Activated naive CD4-positive, alpha-beta T cell treated with anti-CD3 and anti-CD28 coated beads, Interleukin-2, amount 50 U/mL, for 24 hours (primary cell): ENCODE results near the gene ARHGAP10.

Experiments used
- H3K27ac Mint-ChIP-seq: one replicate; pipeline ENCODE4 v1.8.0; 2021; ENCODE audit warnings: mild to moderate bottlenecking, mixed read lengths
- H3K27me3 Mint-ChIP-seq: one replicate; pipeline ENCODE4 v1.8.0; 2021; ENCODE audit warnings: mixed read lengths
- H3K36me3 Mint-ChIP-seq: one replicate; pipeline ENCODE4 v1.8.0; 2021; ENCODE audit warnings: mixed read lengths
- H3K4me1 Mint-ChIP-seq: one replicate; pipeline ENCODE4 v1.8.0; 2021; ENCODE audit warnings: mixed read lengths
- H3K4me3 Mint-ChIP-seq: one replicate; pipeline ENCODE4 v1.8.0; 2021; ENCODE audit warnings: mild to moderate bottlenecking, mixed read lengths
- H3K9me3 Mint-ChIP-seq: one replicate; pipeline ENCODE4 v1.8.0; 2021; ENCODE audit warnings: mixed read lengths

ARHGAP10 gene

DNA sequence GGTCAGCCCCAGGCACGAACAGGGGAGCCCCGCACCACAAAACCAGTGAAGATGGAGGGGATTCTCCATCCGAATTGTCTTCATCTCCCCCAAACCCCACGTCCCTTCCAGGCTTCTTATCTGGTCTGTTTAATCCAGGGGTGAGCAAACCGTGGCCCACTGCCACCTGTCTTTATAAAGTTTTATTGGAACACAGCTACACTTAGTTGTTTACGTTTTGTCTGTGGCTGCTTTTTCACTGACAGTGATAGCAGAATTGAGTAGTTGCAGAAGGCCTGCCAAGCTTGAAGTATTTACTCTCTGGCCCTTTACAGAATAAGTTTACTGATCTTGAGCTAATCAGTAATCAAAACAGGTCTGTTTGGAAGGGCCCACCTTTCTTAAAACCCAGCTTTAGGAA is 324.0 kb downstream of the ARHGAP10 start:
- H3K4me3 Mint-ChIP-seq: no peak overlapping the region
- H3K4me1 Mint-ChIP-seq: peaks cover 95% of the 10 kb centered on the region
- no peak overlapping the region for H3K27ac Mint-ChIP-seq
- H3K9me3 Mint-ChIP-seq: peaks cover 5% of the 10 kb centered on the region
- H3K36me3 Mint-ChIP-seq: peaks cover 15% of the 10 kb centered on the region
- H3K27me3 Mint-ChIP-seq: no peaks in the 10 kb centered on the region

DNA sequence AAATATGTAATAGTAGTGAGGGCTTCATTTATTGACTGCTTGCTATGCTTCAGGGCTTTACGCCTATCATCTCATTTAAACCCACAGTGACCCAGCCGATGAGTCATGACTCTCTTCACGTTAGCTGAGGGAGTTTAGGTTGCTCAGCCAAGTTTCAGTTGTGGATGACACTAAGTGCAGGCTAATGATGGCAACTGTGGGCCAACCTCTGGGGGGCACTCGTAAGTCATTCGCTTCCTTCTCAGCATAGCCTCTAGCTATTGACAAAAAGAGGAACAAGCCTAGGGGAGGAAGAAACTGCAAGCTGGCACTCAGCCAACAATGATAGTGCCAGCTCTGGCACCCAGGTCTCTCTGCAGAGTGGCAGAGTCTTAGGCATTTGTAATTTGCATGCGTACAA is 325.0 kb downstream of the ARHGAP10 start:
- Mint-ChIP-seq H3K9me3 (peaks cover 5% of the 10 kb centered on the region), H3K4me3 (peak overlapping the region; percentile 40), H3K4me1 (peaks cover 94% of the 10 kb centered on the region), H3K36me3 (peaks cover 15% of the 10 kb centered on the region), H3K27me3 (no peaks in the 10 kb centered on the region), H3K27ac (peak overlapping the region; percentile 21)

DNA sequence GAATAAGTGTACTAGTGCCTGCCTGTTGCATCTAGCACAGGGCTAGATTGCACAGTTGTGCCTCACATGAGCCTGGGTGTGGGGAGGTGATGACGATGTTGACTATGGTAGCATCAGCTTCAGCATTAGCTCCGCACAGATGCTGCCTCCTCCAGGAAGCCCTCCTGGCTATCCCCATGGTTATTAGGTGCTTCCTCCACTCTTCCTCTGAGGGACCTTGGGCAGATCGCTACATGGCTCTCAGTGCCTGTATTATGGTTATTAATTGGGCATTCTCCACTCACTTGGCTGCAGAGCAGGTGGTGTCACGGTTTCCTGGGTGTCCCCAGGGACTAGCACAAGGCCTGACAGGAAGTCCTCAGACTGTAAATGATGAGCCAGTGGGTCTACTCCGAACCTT is 325.6 kb downstream of the ARHGAP10 start:
- Mint-ChIP-seq H3K27me3 (no peaks in the 10 kb centered on the region), H3K36me3 (peaks cover 15% of the 10 kb centered on the region), H3K9me3 (peaks cover 5% of the 10 kb centered on the region), H3K27ac (no peak overlapping the region), H3K4me3 (no peak overlapping the region), H3K4me1 (peaks cover 92% of the 10 kb centered on the region)

DNA sequence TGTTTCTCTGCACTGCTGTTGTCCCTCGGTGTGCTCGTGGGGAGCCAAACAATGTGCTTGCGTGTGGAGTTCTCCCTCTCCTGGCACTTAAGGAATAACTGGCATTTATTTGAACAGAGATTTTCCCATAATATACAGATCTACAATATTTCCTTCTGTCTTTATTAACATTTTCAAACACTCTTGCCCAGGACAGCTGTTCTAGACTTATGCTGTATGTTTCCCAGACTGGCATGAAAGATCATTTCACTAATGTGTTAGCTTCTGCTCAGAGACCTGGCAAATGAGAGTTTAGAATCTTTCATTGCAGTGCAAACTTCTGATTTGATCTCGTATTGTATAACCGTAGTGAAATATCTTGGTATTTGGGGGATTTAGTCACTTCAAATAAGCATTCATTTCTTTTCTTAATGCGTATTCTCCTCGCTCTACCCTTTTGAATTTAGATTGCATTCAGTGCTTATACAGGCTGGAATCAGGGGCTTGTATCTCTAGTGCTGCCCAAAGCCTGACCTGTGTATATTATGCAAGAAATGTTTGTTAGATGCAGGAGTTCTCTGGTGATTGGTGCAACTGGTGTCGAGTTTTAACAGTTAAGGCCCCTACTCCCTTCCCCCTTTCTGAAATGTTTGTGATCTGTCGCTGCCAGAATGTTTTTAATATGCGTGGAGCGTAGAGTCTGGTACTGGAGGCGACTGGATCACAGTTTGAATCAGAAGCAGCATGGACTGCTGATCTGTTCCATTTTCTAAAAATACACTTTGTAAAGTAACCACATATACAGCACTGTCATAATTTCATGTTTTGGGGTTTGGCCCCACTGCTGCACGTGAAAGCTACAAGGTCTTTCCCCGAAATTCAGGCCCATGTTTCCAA is 326.3 kb downstream of the ARHGAP10 start:
- Mint-ChIP-seq H3K27me3 (no peaks in the 10 kb centered on the region), H3K4me3 (no peak overlapping the region), H3K36me3 (peaks cover 15% of the 10 kb centered on the region), H3K4me1 (peaks cover 85% of the 10 kb centered on the region), H3K9me3 (peaks cover 5% of the 10 kb centered on the region), H3K27ac (no peak overlapping the region)

DNA sequence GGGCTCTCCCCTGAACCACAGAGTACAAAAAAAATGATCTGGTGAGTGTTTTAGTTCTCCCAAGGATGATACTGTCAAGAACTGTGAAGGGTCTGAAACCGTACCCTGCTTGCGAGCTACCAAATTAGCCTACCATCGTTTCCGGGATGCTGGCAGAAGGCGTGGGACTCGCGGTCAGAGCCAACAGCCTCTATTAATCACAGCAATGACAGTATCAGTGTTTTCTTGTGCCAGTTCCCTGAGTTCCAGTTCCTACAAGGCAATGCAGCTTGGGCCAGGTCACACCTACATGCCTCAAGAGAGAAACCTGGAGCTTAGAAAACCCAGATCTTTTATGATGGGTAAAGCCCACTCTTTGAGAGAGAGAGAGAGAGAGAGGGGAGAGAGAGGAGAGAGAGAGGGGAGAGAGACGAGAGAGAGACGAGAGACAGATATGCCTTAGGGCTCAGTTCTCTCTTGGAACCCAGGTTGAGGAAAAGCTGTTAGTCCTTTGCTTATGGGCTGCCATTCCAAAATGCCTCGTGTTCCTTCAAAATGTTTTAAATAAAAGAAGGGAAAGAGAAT is 327.8 kb downstream of the ARHGAP10 start:
- H3K36me3 Mint-ChIP-seq: peaks cover 18% of the 10 kb centered on the region
- no peaks in the 10 kb centered on the region for H3K27me3 Mint-ChIP-seq
- H3K27ac Mint-ChIP-seq: no peak overlapping the region
- peak overlapping the region; percentile 71 for H3K4me3 Mint-ChIP-seq
- H3K9me3 Mint-ChIP-seq: peaks cover 5% of the 10 kb centered on the region
- peaks cover 71% of the 10 kb centered on the region for H3K4me1 Mint-ChIP-seq

DNA sequence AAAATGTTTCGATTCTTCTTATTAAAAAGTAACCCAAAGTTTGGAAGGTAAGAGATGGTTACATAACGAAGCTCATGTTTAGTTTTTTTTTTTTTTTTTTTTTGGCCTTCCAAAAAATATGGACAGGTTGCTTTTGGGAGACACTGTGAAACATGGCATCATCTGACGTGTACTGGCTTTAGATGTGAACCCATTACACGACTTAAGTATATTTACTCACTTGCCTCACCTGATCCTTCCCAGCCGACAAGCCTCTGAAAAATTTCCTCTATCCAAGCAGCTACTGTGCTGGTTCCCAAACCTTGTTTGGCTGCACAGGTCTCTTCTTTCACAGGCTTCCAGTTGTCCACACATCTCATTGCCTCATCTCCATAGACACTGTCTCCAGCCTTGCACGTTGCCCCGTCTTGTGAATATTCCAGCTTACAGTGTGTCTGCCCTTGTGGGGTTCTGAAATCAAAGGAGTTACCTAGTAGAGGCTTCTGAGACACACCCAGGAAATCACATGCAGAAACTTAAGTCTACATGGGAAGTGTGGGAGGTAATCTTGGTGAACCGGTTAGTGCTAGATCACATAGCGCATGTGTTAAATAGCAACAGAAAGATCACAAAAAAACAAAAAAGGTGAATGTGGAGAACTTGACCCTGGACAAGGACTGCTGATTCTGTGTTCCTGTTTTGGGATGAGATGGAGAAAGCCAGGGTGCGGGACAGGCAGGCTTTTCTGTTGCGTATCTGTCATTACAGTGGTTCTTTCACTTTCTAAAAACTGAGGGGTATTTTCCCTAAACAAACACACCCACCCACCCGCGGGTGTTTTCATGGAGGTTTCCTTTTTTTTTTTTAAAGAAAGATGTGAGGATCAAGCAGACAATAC is 328.6 kb downstream of the ARHGAP10 start:
- peak overlapping the region; percentile 97 for H3K27ac Mint-ChIP-seq
- H3K4me1 Mint-ChIP-seq: peaks cover 67% of the 10 kb centered on the region
- H3K4me3 Mint-ChIP-seq: peak overlapping the region; percentile 87
- peaks cover 20% of the 10 kb centered on the region for H3K36me3 Mint-ChIP-seq
- H3K9me3 Mint-ChIP-seq: peaks cover 5% of the 10 kb centered on the region
- H3K27me3 Mint-ChIP-seq: no peaks in the 10 kb centered on the region

DNA sequence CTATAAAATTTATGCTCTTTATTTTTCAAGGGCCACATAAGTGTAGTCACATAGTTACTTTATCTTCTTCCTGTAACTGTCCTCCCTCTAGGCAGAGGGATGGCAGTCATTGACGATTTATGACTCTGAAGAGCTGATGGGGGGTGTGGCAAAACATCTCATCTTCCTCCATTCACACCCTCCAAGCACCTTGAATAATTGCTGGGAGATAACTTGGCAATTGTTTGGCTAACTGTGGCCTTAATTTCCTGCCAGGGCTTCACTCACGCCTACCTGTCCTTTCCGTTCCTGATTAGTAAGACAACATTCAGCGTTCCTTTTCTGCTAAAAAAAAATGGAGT is 329.2 kb downstream of the ARHGAP10 start:
- no peaks in the 10 kb centered on the region for H3K27me3 Mint-ChIP-seq
- H3K4me1 Mint-ChIP-seq: peaks cover 61% of the 10 kb centered on the region
- H3K36me3 Mint-ChIP-seq: peaks cover 20% of the 10 kb centered on the region
- peak overlapping the region; percentile 97 for H3K27ac Mint-ChIP-seq
- H3K9me3 Mint-ChIP-seq: peaks cover 5% of the 10 kb centered on the region
- peak overlapping the region; percentile 87 for H3K4me3 Mint-ChIP-seq

DNA sequence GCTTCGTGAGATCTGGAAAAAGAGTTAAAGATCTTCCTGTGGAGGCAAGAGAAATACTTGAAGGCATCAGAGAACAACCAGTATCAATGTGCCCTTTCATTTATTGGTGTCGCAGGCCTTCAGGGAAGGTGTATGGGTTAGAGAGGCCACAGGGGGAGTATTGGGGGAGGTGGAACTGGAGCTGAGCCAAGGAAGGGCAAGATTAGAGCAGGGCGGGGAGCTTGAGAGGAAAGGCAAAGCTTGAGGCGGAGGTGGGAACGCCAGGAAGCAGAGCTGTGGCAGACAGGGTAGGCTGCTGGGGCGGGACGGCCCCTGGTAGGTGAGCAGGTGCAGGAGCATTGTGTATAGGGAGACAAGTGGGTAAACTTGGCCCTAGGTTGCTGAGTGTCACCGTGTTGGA is 329.9 kb downstream of the ARHGAP10 start:
- Mint-ChIP-seq H3K36me3 (peaks cover 20% of the 10 kb centered on the region), H3K4me1 (peaks cover 54% of the 10 kb centered on the region), H3K27ac (no peak overlapping the region), H3K4me3 (peak overlapping the region; percentile 36), H3K9me3 (peaks cover 5% of the 10 kb centered on the region), H3K27me3 (no peaks in the 10 kb centered on the region)

DNA sequence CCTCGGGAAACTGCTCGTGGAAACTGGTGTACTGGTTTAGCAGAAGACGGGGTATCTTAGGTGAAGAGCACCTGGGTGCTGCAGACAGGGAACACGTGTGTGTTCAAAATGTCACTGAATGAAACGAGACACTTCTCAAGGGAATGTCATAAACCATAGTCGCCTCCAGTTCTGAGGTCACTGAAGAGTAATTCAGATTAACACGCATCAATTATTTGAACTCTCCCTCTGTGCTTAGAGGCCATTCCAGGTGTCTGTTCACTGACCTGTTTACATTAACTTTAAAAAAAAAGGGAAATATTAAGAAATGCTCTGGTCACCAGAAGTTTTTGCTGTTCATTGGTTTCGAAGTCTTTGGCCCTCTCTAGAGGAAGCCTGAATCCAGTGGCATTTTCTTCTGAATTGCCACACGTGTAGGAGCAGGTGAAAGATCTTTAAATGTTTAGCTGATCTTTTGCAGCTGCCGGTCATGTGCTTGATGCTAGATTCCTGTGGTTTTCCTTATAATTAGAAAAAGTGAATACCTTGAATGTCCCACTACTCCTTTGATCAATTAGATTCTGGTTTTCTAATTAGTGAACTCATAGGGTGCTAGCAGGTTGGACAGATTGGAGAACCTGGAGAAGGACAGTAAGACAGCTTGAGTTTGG is 330.5 kb downstream of the ARHGAP10 start:
- Mint-ChIP-seq H3K4me3 (no peak overlapping the region), H3K9me3 (peaks cover 5% of the 10 kb centered on the region), H3K36me3 (peaks cover 20% of the 10 kb centered on the region), H3K27ac (no peak overlapping the region), H3K27me3 (no peaks in the 10 kb centered on the region), H3K4me1 (peaks cover 47% of the 10 kb centered on the region)

DNA sequence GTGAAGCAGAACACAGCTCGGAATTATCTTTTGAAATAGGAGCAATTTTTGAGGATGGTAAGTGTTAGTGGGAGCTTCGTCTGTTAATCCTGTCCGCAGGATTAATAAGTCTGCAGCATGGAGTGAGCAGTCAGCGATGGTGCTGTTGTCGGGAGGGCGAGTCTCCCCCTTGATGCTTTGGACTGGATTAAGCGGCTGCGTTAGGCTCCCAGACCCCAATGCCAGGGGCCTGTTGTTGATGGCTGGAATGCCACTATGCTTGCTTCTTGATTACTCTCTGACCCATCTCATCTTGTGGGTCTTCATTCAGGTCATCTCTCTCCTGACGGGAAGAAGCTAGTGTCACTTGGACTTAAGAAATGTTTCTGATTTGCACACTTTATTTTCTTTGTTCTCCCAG is 332.6 kb downstream of the ARHGAP10 start:
- peaks cover 29% of the 10 kb centered on the region for H3K4me1 Mint-ChIP-seq
- peaks cover 5% of the 10 kb centered on the region for H3K9me3 Mint-ChIP-seq
- peaks cover 17% of the 10 kb centered on the region for H3K36me3 Mint-ChIP-seq
- H3K4me3 Mint-ChIP-seq: no peak overlapping the region
- H3K27me3 Mint-ChIP-seq: no peaks in the 10 kb centered on the region
- no peak overlapping the region for H3K27ac Mint-ChIP-seq

DNA sequence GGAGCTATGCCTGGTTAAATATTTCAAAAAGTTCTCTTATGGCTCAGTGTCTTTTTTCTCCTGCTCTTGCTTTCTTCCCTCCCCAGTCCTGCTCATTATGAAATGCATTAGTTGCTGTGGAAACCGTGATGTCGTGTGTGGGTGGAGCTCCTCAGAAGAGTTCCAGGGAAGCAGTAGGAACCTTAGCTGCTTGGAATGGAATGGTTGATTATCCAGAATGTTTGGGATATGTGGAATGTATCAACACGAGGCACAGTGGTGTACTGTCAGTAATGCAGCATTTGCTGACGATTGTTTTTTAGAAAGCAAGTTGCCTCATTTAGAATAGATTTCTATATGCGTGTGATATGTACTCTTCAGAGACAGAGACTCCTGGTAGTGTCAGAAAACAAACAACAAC is 333.2 kb downstream of the ARHGAP10 start:
- peaks cover 5% of the 10 kb centered on the region for H3K9me3 Mint-ChIP-seq
- H3K4me3 Mint-ChIP-seq: no peak overlapping the region
- no peaks in the 10 kb centered on the region for H3K27me3 Mint-ChIP-seq
- H3K4me1 Mint-ChIP-seq: peaks cover 22% of the 10 kb centered on the region
- peaks cover 14% of the 10 kb centered on the region for H3K36me3 Mint-ChIP-seq
- no peak overlapping the region for H3K27ac Mint-ChIP-seq

DNA sequence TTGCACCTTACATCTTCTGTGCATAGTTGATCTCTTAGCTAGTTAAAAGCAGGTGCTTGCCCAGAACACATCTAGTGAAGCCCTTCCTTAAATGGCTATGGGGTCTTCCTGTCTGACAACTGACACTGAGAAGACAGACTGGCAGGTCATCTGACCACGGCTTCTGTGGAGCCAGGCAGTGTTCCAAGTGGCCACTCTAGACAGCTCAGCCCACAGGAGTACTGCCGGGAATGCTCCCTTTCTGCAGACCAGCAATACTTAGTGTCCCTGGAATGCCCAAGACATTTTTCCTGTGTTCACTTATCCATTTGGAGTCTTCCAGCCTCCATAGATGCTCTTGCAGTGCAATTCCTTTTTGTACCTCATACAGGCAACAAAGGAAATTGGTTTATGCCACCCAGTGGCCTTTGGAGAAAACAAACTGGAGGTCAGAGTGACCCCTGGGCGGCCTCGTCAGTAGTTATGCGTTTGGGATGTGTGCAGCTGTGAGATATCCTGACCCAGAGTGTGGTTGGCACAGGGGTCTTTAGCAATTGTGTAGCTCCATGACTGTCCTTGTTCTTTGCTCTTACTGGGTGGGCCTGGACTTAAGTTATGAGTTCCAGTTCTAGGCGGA is 335.5 kb downstream of the ARHGAP10 start:
- peaks cover 10% of the 10 kb centered on the region for H3K36me3 Mint-ChIP-seq
- H3K4me3 Mint-ChIP-seq: no peak overlapping the region
- no peak overlapping the region for H3K27ac Mint-ChIP-seq
- no peaks in the 10 kb centered on the region for H3K4me1 Mint-ChIP-seq
- H3K27me3 Mint-ChIP-seq: no peaks in the 10 kb centered on the region
- no peaks in the 10 kb centered on the region for H3K9me3 Mint-ChIP-seq

DNA sequence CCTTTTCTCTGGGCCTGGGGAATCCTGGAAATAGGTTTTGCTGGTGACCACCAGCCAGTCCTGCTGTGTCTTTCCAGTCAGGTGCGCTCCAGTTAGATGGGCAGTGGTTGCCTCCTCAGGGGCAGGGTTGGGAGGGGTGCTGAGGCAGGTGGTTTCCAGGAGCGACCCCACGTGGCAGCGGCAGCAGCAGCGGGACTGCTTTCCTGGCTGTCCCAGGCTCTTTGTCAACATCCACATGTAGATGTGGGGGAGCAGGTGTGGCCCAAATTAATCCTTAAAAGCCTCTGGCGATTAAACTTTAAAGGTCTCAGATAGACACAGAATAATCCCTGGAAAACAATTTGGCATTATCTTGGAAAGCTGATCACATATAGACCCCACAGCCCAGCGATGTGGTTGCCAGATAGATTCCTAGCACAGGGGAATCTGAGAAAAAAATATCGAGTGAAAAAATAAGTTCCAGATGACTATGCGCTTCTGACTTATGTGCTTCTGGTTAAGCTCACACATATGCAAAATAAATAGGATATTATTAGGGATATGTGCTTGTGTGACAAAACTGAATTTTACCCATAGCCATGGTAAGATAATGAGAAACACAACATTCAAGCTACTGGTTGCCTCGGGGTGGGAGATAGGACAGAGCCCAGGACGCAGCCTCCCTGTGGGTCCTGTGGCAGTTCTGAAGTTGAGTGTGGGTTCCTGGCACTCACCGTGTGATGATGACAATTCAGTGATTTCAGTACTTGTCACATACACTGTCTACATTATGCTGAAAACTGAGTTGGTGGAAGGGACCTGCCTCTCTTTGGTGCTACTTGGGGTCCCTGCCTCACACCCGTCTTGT is 336.4 kb downstream of the ARHGAP10 start:
- Mint-ChIP-seq H3K27me3 (no peaks in the 10 kb centered on the region), H3K4me1 (no peaks in the 10 kb centered on the region), H3K27ac (no peak overlapping the region)

DNA sequence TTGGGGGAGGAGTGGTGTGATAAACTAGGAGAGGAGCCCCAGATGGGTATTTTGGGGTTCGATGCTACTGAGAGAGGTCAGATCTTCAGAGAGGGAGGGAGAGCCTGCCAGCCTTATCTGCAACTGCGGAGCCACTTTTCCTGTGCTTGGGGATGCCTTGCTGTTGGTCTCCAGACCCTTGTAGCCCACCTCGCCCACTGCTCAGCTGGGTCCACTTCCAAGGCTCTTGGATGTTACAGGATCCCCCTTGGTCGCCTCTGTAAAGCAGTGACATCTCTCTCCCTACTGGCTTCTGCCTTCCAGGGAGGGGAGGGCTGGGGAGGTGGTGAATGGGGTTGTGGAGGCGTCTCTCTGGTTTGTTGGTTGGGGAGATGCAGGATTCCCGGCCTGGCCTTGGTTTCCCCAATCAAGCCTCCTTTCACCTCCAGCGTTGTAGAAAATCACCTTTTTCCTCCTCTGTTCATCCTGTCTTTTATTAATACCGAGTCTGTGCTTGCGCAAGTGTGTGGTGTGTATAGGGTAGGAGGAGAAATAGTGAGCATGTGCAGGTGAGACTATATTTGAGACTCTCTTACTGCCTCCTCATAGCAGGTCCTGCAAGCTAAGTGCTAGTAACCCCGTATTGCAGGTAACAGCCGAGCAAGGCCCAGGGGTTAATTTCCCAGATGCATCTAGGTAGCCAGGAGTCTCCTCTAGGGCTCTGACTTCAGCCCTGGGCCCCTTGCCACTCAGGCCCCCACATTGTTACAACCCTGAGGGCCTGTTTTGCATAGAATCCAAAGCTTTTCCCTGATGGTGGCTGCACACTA is 337.4 kb downstream of the ARHGAP10 start:
- Mint-ChIP-seq H3K27ac (no peak overlapping the region), H3K4me3 (no peak overlapping the region), H3K9me3 (peaks cover 5% of the 10 kb centered on the region), H3K27me3 (no peaks in the 10 kb centered on the region), H3K36me3 (peaks cover 16% of the 10 kb centered on the region), H3K4me1 (no peaks in the 10 kb centered on the region)

More for the DNA sequence above, 336.4 kb downstream of the ARHGAP10 start:
- no peaks in the 10 kb centered on the region for H3K9me3 Mint-ChIP-seq
- H3K4me3 Mint-ChIP-seq: no peak overlapping the region
- H3K36me3 Mint-ChIP-seq: peaks cover 15% of the 10 kb centered on the region
